ENCODE data around the gene IL2RA. TPM values are rescaled to one million over a fixed set of nuclear protein-coding genes. Genes with fewer than 3 reads are reported as not detected.

IL2RA gene
- total RNA-seq, 2 experiments from 2014 or later, result 184 to 201 TPM

DNA sequence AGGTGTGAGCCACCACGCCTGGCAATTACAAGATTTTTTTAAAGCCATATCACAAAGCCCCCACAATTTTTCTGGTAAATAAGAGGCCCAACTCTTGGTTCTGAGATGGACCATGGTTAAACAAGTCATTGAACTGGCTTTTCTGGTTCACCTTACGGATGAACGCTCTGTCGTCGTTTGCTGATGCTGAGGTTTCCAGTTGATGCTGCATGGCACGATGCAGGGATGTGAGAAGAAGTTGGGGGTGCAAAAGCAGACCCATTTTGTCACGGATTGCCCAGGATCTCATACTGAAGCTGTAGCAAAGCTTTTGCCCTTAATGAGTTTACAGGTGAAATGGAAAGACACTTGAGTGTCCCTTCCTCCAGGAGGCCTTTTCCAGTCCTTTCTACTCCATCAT is 2.0 kb upstream of the IL2RA start:
- H3K4me1 Mint-ChIP-seq, result peaks cover 67% of the 10 kb centered on the region
- H3K9me3 Mint-ChIP-seq, result no peaks in the 10 kb centered on the region
- H3K36me3 Mint-ChIP-seq, result peaks cover 18% of the 10 kb centered on the region
- H3K4me3 Mint-ChIP-seq, result no peak overlapping the region
- H3K27ac Mint-ChIP-seq, result peak overlapping the region; percentile 87
- ATAC-seq (ENCODE audit: low read depth) (no peak), DNase-seq (no peak)
- no peaks in the 10 kb centered on the region for H3K27me3 Mint-ChIP-seq
- POLR2A ChIA-PET, result interaction anchor here (0.8 to 0.9 kb wide), 2 partner anchors 13 to 18 kb away, joined by 3 to 4 read pairs; no protein-coding TSS in a partner anchor

DNA sequence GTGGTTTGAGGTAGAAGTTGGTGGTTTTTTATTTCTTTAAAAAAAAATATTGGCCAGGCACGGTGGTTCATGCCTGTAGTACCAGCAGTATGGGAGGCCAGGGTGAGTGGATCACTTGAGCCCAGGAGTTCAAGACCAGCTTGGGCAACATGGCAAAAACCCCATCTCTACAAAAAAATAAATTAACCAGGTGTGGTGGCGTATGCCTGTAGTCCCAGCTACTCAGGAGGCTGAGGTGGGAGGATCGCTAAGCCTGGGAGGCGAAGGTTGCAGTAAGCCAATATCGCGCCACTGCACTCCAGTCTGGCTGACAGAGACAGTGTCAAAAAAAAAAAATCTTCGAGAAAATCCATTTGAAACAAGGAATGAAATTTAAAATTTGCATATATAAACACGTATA is 1.1 kb downstream of the IL2RA start:
- Mint-ChIP-seq H3K36me3 (peaks cover 45% of the 10 kb centered on the region), H3K27ac (peak overlapping the region; percentile 92), H3K9me3 (no peaks in the 10 kb centered on the region), H3K4me3 (peak overlapping the region; percentile 91), H3K27me3 (no peaks in the 10 kb centered on the region), H3K4me1 (peaks cover 62% of the 10 kb centered on the region)
- peak; percentile 38 for DNase-seq
- POLR2A ChIA-PET, result interaction anchor here (0.9 to 3.7 kb wide), 8 partner anchors 11 to 84 kb away, joined by 3 to 27 read pairs (median 12); partner anchors contain the start of gene IL15RA
- no peak for ATAC-seq (ENCODE audit: low read depth)

DNA sequence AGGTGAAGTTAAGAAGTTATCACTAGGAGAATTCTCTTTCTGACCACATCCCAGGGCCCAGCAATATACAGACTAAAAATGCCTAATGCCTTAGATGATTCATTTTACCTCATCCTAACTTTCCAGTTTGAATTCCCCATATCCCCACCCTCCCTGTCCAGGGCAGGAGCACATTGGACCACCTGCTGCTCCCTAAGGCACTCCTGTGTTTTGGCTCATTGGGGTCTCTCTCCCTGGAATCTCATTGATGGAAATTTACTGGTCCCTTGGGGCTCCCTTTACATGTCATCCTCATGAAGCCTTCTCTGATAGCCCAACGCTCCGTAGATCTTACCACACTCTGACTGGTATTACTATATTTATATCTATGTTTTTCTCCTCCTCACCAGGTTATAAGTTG is 2.7 kb downstream of the IL2RA start:
- Mint-ChIP-seq H3K4me1 (peaks cover 58% of the 10 kb centered on the region), H3K27ac (peak overlapping the region; percentile 92), H3K27me3 (no peaks in the 10 kb centered on the region), H3K36me3 (peaks cover 55% of the 10 kb centered on the region), H3K9me3 (no peaks in the 10 kb centered on the region), H3K4me3 (peak overlapping the region; percentile 91)
- DNase-seq, result peak; percentile 26
- POLR2A ChIA-PET, result interaction anchor here (0.8 to 2.5 kb wide), 2 partner anchors 9 to 10 kb away, joined by 4 to 27 read pairs; no protein-coding TSS in a partner anchor
- ATAC-seq (ENCODE audit: low read depth), result no peak

DNA sequence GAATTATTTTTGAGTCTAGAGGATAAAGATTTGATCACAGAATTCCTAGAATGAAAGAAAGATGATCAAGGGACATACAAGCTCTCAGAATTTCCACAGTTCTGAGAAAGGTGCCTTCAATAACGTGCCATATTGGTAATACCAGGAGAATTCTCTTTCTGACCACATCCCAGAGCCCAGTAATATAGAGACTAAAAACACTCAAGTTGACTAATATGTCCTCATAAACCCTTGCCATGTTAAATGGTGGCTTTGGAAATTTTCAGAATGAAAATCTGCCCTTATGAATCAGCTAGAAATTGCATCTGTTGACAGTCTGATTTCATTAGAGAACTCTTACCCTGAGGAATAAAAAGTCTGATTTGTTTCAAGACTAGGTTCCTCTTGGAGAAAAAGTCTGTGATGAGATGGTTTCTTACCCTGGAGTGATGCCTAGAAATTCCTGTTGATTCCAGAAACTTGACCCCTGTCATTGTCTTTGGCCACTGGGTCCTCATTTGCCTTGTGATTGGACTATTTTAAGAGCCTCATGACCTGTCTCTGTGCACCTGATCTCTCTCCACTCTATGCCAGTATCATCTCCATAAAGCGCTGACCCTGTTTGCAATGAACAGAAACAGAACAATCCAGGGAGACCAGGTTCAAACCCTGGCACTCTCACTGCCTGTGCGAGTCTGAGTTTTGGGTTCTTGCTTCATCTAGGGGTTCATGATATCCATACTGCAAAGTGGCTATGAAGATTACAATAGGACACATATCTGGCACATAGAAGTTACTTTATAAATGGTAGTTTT is 3.3 kb downstream of the IL2RA start:
- ATAC-seq (ENCODE audit: low read depth) (peak; percentile 8), DNase-seq (peak; percentile 17)
- H3K4me1 Mint-ChIP-seq, result peaks cover 59% of the 10 kb centered on the region
- H3K9me3 Mint-ChIP-seq, result no peaks in the 10 kb centered on the region
- POLR2A ChIA-PET, result interaction anchor here (0.6 to 3.6 kb wide), 10 partner anchors 8 to 246 kb away, joined by 3 to 25 read pairs (median 6); partner anchors contain the start of gene GDI2
- H3K4me3 Mint-ChIP-seq, result peak overlapping the region; percentile 91
- H3K27me3 Mint-ChIP-seq, result no peaks in the 10 kb centered on the region
- peak overlapping the region; percentile 92 for H3K27ac Mint-ChIP-seq
- H3K36me3 Mint-ChIP-seq, result peaks cover 59% of the 10 kb centered on the region

DNA sequence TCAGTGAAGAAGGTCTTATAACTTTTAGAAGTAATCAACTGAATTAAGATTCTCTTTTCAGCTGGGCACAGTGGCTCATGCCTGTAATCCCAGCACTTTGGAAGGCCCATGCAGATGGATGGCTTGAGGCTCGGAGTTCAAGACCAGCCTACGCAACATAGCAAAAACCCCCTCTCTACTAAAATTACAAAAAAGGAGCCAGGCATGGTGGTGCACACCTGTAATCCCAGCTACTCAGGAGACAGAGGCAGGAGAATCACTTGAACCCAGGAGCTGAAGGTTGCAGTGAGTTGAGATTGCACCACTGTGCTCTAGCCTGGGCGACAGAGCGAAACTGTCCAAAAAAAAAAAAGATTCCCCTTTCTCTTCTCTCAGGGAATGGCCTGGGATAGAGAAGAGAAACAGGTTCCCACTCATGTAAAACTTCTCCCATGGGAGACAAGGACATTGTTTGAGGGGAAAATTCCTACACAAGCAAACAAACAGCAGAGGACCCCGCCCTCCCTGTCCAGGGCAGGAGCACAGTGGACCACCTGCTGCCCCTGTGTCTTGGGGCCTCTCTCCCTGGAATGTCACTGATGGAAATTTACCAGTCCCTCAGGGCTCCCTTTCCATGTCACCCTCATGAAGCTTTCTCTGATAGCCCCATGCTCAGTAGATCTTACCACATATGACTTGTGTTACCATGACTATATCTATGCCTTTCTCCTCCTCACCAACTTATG is 5.6 kb downstream of the IL2RA start:
- H3K4me3 Mint-ChIP-seq, result peak overlapping the region; percentile 91
- DNase-seq (peak; percentile 11), ATAC-seq (ENCODE audit: low read depth) (no peak)
- peaks cover 68% of the 10 kb centered on the region for H3K36me3 Mint-ChIP-seq
- H3K27me3 Mint-ChIP-seq, result no peaks in the 10 kb centered on the region
- POLR2A ChIA-PET, result interaction anchor here (0.6 to 3.6 kb wide), 9 partner anchors 11 to 295 kb away, joined by 3 to 25 read pairs (median 7); no protein-coding TSS in a partner anchor
- H3K27ac Mint-ChIP-seq, result peak overlapping the region; percentile 92
- H3K4me1 Mint-ChIP-seq, result peaks cover 68% of the 10 kb centered on the region
- no peaks in the 10 kb centered on the region for H3K9me3 Mint-ChIP-seq

DNA sequence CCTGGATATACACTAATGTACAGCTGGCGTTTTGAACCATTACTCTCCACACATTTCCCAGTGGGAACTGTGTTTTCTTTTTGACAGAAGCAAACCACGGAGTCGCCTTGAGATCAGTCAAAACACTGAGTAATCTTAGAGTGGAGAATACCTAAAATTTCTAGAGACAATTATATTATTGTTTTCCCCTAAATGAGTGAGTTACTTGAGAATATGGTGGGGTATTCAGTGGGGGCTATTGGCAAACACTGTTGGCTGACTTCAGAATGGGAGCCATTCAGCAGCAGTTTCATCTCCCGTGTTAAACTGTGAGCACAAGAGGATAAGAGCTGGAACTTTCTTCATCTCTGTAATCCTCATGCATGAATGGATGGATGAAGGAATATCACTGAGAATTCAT is 6.2 kb downstream of the IL2RA start:
- peaks cover 71% of the 10 kb centered on the region for H3K4me1 Mint-ChIP-seq
- DNase-seq, result no peak
- H3K36me3 Mint-ChIP-seq, result peaks cover 64% of the 10 kb centered on the region
- POLR2A ChIA-PET, result interaction anchor here (0.6 to 3.6 kb wide), 4 partner anchors 16 to 294 kb away, joined by 4 to 15 read pairs (median 10); no protein-coding TSS in a partner anchor
- no peaks in the 10 kb centered on the region for H3K9me3 Mint-ChIP-seq
- H3K4me3 Mint-ChIP-seq, result peak overlapping the region; percentile 91
- peak overlapping the region; percentile 92 for H3K27ac Mint-ChIP-seq
- no peak for ATAC-seq (ENCODE audit: low read depth)
- no peaks in the 10 kb centered on the region for H3K27me3 Mint-ChIP-seq

DNA sequence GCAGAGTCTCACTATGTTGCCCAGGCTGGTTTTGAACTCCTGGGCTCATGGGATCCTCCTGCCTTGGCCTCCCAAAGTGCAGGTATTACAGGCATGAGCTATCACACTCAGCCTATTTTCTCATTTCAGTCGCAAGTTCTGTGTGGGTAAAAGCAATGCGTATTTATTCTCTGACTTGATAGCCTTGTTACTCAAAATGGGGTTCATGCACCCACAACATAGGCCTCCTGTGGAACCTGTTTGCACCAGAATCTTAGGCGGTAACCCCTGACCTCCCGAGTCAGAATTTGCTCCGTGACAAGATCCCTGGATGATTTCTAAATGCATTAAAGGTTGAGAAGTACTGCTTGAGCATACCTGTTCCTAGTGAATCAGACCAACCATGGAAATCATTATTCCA is 7.3 kb downstream of the IL2RA start:
- Mint-ChIP-seq H3K27me3 (no peaks in the 10 kb centered on the region), H3K36me3 (peaks cover 63% of the 10 kb centered on the region), H3K27ac (peak overlapping the region; percentile 60), H3K4me1 (peaks cover 79% of the 10 kb centered on the region), H3K9me3 (no peaks in the 10 kb centered on the region), H3K4me3 (peak overlapping the region; percentile 79)
- DNase-seq, result no peak
- POLR2A ChIA-PET, result interaction anchor here (0.7 to 7.0 kb wide), 3 partner anchors 7 to 35 kb away, joined by 3 to 73 read pairs (median 9); partner anchors contain the start of gene IL2RA
- no peak for ATAC-seq (ENCODE audit: low read depth)

DNA sequence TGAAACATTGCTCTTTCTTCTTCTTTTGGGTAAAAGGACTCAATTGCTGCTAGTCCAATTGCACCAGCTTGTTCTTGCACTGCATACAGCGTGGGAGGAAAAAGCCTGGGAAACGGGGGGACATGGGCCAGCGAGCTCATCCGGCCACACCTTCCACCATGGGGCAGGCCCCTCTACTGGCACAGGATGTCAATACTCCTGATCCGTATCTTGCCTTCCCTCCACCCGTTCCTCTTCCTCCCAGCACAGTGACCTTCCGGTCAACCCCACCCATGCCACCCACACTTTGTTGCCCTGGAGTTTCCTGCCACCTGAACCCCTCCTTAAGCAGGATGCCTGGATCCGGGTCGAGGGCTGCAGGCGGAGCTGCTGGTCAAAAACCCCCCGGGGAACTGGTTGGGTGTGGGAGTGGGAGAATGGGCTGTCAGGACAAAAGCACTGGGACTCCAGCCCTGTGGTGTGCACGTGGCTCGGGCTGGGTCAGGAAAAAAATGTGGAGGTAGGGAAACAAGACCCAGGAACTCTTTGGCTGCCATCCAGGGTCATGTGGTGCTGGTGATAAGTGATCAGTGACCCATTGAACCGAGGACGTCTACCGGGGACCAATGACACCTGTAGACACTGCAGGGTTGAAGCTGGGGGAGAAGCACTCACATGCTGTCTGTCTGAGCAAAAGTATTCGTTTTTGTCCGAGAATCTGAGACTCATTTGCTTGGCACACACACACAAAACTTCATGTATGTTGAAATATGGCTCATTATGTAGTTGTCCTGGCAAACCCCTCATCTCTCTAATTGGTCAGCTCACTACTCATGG is 8.1 kb downstream of the IL2RA start:
- Mint-ChIP-seq H3K27ac (peak overlapping the region; percentile 83), H3K36me3 (peaks cover 62% of the 10 kb centered on the region), H3K4me3 (peak overlapping the region; percentile 79), H3K4me1 (peaks cover 79% of the 10 kb centered on the region), H3K27me3 (no peaks in the 10 kb centered on the region), H3K9me3 (no peaks in the 10 kb centered on the region)
- POLR2A ChIA-PET, result interaction anchor here (0.6 to 7.0 kb wide), 10 partner anchors 8 to 164 kb away, joined by 3 to 73 read pairs (median 4); partner anchors contain the start of genes ANKRD16, FBH1 and IL2RA
- peak; percentile 31 for DNase-seq
- ATAC-seq (ENCODE audit: low read depth), result no peak

DNA sequence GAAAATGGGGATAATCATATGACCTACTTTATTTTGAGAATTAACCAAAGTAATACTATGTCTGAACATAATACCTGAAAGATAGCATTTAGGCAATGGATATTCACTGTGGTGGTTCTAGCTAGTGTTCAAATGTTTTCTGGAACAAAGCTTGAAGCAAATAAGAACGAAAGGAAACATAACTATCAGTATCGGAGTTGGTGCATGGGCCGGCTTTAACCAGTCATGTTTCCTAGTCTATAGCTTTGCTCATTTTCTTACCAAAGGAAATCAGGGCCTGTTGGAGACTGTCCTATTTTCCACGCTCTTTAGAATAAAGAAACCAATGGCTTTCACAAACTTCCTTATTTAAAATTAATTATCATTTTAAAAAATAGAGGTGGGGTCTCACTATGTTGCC is 8.9 kb downstream of the IL2RA start:
- H3K27me3 Mint-ChIP-seq, result no peaks in the 10 kb centered on the region
- H3K36me3 Mint-ChIP-seq, result peaks cover 60% of the 10 kb centered on the region
- POLR2A ChIA-PET, result interaction anchor here (0.6 to 7.0 kb wide), 8 partner anchors 9 to 38 kb away, joined by 3 to 73 read pairs (median 5); partner anchors contain the start of gene IL2RA
- DNase-seq (no peak), ATAC-seq (ENCODE audit: low read depth) (no peak)
- peak overlapping the region; percentile 88 for H3K4me3 Mint-ChIP-seq
- H3K27ac Mint-ChIP-seq, result peak overlapping the region; percentile 84
- peaks cover 75% of the 10 kb centered on the region for H3K4me1 Mint-ChIP-seq
- no peaks in the 10 kb centered on the region for H3K9me3 Mint-ChIP-seq

DNA sequence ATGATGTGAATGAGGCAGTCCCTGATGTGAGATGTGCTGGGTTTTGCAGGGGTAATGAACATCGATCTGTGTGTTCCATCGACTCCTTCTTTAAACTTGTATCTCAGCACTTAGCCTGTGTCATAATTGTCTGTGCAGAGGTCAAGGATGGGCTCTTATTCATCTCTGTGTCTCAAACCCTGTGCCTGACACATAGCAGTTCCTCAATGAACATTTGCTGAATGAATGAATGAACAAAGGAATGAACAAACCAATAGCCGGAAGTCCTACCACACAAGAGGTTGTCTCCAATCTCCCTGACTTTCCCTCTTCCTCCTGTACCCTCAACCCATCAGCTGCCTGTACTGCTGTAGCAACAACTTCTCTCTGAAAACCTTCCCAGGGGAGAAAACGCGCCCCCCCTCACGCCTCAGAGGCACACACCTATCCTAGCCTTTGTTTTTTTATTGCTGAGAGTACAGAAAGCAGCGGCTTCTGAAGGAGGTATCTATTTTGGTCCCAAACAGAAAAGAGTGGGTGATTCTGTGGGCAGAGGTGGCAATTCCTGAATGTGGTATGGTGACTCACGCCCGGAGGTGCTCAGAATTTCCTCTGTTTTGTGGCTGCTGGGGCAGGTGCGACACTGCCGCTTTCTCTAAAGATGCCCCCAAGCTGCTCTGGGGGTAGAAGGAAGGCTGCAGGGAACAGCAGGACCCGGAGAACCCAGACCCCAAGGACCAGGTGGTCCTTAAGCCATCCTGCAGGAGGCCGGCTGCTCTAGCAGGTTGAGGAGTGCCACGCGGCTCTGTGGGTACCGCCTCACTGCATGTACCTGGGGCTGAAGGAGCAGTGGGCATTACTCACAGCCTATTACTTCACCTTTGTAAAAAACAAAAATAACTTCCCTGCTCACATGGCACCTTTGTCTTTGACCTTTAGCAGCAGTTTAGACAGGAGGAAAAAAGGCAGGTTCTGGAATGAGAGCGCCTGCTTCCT is 9.6 kb downstream of the IL2RA start:
- H3K36me3 Mint-ChIP-seq, result peaks cover 58% of the 10 kb centered on the region
- peak; percentile 67 for DNase-seq
- H3K4me3 Mint-ChIP-seq, result peak overlapping the region; percentile 88

DNA sequence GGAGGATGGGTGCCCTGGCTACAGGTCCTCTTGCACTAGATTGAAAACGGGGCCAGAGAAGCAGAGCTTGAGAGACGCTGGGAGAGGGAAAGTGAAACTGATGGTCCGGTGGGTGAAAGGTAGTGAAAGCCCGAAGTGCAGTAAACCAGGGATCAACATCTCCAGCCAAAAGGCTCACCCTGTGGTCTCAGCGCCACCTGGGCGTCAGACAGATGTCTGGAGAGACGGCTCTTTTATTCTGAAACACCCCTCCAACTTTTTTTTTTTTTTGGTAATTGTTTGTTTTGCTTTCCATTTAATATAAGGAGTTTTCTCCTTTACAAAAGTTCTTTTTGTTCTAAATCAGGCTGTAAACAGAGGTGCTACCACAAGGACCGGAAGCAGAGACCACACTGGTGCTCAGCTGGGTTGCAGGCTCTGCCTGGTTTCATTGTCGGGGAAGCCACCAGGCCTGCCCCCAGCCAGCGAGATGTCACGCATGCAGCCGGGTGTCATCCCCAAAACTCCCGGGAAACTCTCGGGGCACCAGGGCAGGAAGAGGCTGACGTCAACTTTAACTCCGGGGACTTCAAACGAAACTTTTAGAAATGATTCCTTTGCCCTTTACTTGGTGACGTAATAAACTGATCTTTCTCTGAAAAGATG is 11.2 kb downstream of the IL2RA start:
- POLR2A ChIA-PET, result interaction anchor here (0.6 to 7.0 kb wide), 24 partner anchors 10 to 442 kb away, joined by 3 to 73 read pairs (median 4); partner anchors contain the start of gene IL2RA
- Mint-ChIP-seq H3K27ac (peak overlapping the region; percentile 94), H3K9me3 (no peaks in the 10 kb centered on the region), H3K36me3 (peaks cover 54% of the 10 kb centered on the region), H3K4me3 (peak overlapping the region; percentile 88), H3K4me1 (peaks cover 76% of the 10 kb centered on the region), H3K27me3 (no peaks in the 10 kb centered on the region)
- ATAC-seq (ENCODE audit: low read depth) (peak; percentile 73), DNase-seq (peak; percentile 88)

More for the DNA sequence above, 9.6 kb downstream of the IL2RA start:
- H3K27ac Mint-ChIP-seq, result peak overlapping the region; percentile 84
- H3K27me3 Mint-ChIP-seq, result no peaks in the 10 kb centered on the region
- POLR2A ChIA-PET, result interaction anchor here (0.9 to 7.0 kb wide), 10 partner anchors 8 to 38 kb away, joined by 3 to 73 read pairs (median 14); partner anchors contain the start of gene IL2RA
- H3K4me1 Mint-ChIP-seq, result peaks cover 74% of the 10 kb centered on the region
- peak; percentile 25 for ATAC-seq (ENCODE audit: low read depth)
- no peaks in the 10 kb centered on the region for H3K9me3 Mint-ChIP-seq
